DMS53 treated with DMSO at 0.1 percent for 48 hours (cell line): ENCODE measurements around the gene MSI2.

Experiments used
- DNase-seq: peaks from one replicate; lab custom pipeline; 2025; ENCODE audit not compliant: unreplicated experiment; lab: John Stamatoyannopoulos, UW

MSI2 gene

GRCh38 chr17:57363998-57364643, 107.8 kb downstream of the MSI2 start:
- DNase-seq = no peak

GRCh38 chr17:57365420-57365819, 109.1 kb downstream of the MSI2 start:
- DNase-seq = no peak

GRCh38 chr17:57366177-57366557, 109.8 kb downstream of the MSI2 start:
- DNase-seq = no peak

- no peak for DNase-seq
Measured at GRCh38 chr17:57366558-57367351, 110.4 kb downstream of the MSI2 start.

- DNase-seq = no peak
Measured at GRCh38 chr17:57368637-57369336, 112.5 kb downstream of the MSI2 start.

- DNase-seq = no peak
Measured at GRCh38 chr17:57369509-57369945, 113.2 kb downstream of the MSI2 start.

- no peak for DNase-seq
Measured at GRCh38 chr17:57370037-57370581, 113.8 kb downstream of the MSI2 start.

GRCh38 chr17:57370619-57371018, 114.3 kb downstream of the MSI2 start:
- DNase-seq = no peak

- no peak for DNase-seq
Measured at GRCh38 chr17:57372156-57372555, 115.8 kb downstream of the MSI2 start.

- DNase-seq = no peak
Measured at GRCh38 chr17:57373048-57373447, 116.7 kb downstream of the MSI2 start.

- no peak for DNase-seq
Measured at GRCh38 chr17:57373756-57374155, 117.4 kb downstream of the MSI2 start.

- DNase-seq = no peak
Measured at GRCh38 chr17:57375040-57375769, 118.9 kb downstream of the MSI2 start.

- no peak for DNase-seq
Measured at GRCh38 chr17:57375770-57376225, 119.5 kb downstream of the MSI2 start.

GRCh38 chr17:57377094-57377493, 120.8 kb downstream of the MSI2 start:
- DNase-seq = no peak

GRCh38 chr17:57379237-57379894, 123.0 kb downstream of the MSI2 start:
- no peak for DNase-seq

GRCh38 chr17:57379895-57380434, 123.6 kb downstream of the MSI2 start:
- no peak for DNase-seq

- no peak for DNase-seq
Measured at GRCh38 chr17:57381498-57381897, 125.2 kb downstream of the MSI2 start.

GRCh38 chr17:57384219-57384618, 127.9 kb downstream of the MSI2 start:
- no peak for DNase-seq

- no peak for DNase-seq
Measured at GRCh38 chr17:57385975-57386374, 129.7 kb downstream of the MSI2 start.

- DNase-seq = no peak
Measured at GRCh38 chr17:57387575-57387974, 131.3 kb downstream of the MSI2 start.
